CD4-positive, alpha-beta T cell treated with Interleukin-17A for 1 hour (primary cell): ENCODE results near the gene WLS.
"Not testable (repeated sequence)": the region's sequence is repeated elsewhere in the genome, so short reads cannot be mapped to it uniquely, and the experiment has no call there.

Experiments used
- DNase-seq: peaks from one replicate; pipeline ENCODE4 v3.0.0-alpha.2; 2020

The WLS gene

DNA sequence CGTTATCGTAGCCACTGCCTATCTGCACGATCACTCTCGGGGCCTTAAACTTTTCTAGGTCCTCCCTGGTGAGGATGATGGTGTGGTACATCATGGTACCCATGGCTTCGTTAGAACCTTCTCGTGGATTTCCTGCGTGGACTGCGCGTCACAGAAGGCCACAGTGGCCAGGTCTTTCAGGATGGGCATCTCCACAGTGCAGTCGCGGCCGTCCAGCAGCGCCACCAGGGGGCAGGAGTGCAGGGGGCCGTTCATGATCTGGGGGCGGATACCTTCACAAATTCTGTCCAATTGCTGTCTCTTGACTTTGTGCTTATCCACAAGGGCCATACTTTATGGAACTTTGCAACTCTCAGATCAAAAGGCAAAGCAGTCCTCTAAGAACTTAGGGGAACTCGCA lies 69.6 kb downstream of the WLS start:
- DNase-seq = no peak

GRCh38 chr1:68161672-68162071 lies 70.7 kb downstream of the WLS start:
- DNase-seq = not testable (repeated sequence)

GRCh38 chr1:68160935-68161334 lies 71.4 kb downstream of the WLS start:
- DNase-seq = not testable (repeated sequence)

- no peak for DNase-seq
Observed at GRCh38 chr1:68160021-68160420, 72.3 kb downstream of the WLS start.

DNA sequence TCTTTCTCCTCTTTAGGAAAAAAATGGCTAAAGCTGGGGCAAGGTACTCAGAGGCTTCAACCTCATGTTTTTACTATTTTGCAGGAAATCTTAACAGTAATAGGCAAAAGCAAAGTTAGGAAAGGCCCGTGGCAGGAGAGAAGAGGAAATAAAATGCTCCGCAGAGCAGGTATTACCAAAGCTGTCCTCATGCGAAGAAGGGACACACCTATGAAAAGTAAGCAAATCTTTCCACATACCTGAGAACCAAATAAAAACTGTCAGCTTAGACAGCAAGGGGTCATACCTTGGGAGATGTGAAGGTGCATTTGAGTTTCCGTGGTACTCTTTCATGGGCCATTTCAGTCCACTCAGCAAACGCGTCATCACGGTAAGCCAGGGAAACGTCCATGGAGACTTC lies 73.5 kb downstream of the WLS start:
- no peak for DNase-seq

GRCh38 chr1:68157416-68157815 lies 74.9 kb downstream of the WLS start:
- DNase-seq = no peak

GRCh38 chr1:68151690-68152089 lies 80.6 kb downstream of the WLS start:
- DNase-seq = no peak

DNA sequence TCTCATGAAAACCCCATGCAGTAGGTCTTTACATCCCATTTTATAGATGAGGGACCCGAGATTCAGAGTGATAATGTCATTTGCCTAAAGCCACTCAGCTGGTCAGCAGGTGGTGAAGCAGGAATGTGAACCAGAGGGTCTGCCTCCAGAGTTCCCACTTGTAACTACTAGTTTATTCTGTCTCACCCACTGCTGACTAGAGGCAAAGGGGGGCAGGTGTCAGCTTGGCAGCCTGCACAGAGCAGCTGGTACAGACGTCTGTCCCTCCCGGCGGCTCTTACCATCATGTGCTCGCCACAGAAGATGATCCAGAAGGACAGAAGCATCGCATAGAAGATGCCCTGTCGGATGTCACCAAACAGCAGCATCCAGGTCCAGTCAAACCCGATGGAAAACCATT lies 82.4 kb downstream of the WLS start:
- DNase-seq = no peak

GRCh38 chr1:68149110-68149798 lies 83.1 kb downstream of the WLS start:
- DNase-seq = no peak

DNA sequence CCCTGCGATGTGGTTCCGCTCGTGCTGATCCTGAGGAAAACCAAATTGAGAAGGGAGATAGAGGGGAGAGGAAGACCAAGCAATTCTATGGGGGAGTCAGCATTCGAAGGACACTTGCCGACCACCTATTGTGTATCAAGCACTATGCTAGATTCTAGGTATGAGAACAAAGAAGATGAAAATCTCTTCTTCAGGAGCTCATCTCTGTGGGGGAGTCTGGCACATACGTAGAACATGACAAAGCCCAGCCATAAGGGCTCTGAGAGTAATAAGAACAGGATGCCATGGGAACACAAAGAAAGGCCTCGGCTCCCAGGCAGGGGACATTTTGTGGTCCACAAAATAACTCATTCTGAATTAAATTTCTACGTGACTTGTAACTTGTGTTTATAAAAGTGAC lies 83.7 kb downstream of the WLS start:
- no peak for DNase-seq

- DNase-seq = no peak
Observed at GRCh38 chr1:68147534-68148171, 84.7 kb downstream of the WLS start.

DNA sequence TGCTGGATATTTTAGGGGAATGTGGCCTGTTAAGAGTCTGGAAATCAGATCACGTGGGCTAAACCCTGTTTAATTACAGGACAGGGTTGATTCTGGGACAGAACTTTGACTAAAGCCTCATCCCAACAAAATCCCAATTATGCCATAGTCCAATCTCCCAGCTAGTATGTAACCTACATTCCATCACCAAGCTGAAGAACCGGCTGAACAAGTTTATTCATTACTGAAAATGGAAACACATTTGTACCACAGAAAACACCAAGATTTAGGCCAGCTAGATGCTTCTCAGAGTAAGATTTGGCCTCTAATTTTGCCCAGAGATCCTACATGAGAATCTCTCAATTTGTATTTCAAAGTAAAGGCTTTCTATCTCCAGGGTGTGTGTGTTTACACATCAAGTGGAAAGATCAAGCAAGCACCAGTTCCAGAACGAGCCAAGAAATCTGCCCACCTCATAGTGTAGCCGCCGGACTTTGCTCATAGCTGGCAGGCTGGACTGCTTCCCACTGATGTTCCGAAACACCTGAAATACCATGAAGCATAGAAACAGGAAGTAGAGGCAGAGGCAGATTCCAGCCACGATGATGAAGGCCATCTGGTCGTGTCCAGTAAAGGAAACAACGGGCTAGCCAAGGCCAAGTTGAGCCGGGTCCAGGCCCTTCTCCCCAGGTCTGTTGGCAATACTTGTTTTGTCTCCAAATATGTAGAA lies 86.8 kb downstream of the WLS start:
- DNase-seq = no peak

DNA sequence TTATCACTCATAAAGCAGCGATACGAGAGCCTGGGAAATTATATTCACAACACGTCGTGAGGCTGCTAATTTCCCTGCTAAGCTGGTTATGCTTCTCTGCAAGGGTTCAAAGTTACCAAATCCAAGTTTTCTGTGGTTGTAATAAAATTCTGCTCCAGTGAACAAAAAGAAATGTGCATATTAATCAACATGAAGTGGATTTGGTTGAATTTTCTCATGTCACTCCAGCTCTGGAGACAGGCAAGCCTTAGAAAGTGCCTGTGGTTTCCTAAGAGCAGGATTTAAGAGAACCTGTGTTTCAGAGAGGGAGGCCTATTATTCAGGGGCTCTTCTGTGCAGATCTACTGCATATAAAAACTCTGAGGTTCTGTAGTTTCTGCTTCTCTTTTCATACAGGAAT lies 87.5 kb downstream of the WLS start:
- no peak for DNase-seq

GRCh38 chr1:68143633-68144032 lies 88.7 kb downstream of the WLS start:
- DNase-seq = no peak

- DNase-seq = no peak
Observed at GRCh38 chr1:68142461-68142860, 89.9 kb downstream of the WLS start.

GRCh38 chr1:68142036-68142435 lies 90.3 kb downstream of the WLS start:
- no peak for DNase-seq

GRCh38 chr1:68141071-68142021 lies 91.0 kb downstream of the WLS start:
- no peak for DNase-seq

GRCh38 chr1:68140536-68140935 lies 91.8 kb downstream of the WLS start:
- no peak for DNase-seq

GRCh38 chr1:68136187-68136586 lies 96.1 kb downstream of the WLS start:
- no peak for DNase-seq

DNA sequence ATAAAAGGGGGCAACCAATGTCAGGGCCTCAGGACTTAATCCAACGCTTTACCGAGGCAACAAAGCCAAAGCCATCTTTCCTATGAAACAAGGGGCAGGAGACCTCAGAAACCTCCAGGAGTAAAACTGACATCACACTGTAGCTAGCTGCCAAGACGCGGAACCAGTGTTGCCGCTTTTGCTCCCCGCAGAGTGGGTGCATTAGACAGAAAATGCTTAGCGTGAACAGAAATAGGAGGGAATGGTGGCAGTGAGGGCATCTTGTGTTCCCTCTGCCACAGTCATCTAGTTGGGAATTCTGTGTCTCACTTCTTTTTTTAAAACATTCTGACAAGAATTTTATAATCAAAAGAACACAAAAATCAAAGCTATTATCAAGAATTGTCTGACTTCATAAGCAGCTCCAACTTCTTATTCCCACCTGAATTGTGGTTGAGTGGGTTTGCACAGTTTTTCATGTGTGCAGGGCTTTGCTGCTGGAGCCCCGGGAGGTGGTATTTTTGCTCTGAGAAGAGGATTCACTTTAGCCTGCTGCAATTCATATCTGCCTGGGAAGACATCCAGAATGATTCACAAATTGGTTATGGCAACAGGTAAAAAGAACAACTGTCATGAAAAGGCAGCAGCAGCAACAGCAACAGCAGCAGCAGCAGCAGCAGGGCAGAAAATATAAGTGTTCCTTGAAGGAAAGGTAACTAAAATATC lies 99.7 kb downstream of the WLS start:
- no peak for DNase-seq

GRCh38 chr1:68131261-68131660 lies 101.1 kb downstream of the WLS start:
- no peak for DNase-seq

GRCh38 chr1:68129536-68130250 lies 102.6 kb downstream of the WLS start:
- DNase-seq = no peak
